Vagina (tissue), 2 donors: ENCODE measurements around the gene SUPT3H.

Source experiments
- POLR2A ChIP-seq, 2 donors: fragments of 450-650 bp; IDR thresholded peaks; one replicate each; pipeline ENCODE4 v1.6.1; 2017; ENCODE audit warnings: antibody characterized with exemption in 2 of 2, mild to moderate bottlenecking in 2 of 2, moderate library complexity in 2 of 2
- TF ChIP-seq, protein P1 (sequence below), 3 experiments: fragments of 450-650 bp in 2 of 3; fragments of 200-600 bp in 1 of 3; sonication (generic) in 1 of 3; IDR thresholded peaks; one replicate each; pipeline ENCODE4 v1.5.1; 2017 to 2019; ENCODE audit warnings: antibody characterized with exemption in 3 of 3, mild to moderate bottlenecking in 2 of 3, moderate library complexity in 2 of 3

DNA sequence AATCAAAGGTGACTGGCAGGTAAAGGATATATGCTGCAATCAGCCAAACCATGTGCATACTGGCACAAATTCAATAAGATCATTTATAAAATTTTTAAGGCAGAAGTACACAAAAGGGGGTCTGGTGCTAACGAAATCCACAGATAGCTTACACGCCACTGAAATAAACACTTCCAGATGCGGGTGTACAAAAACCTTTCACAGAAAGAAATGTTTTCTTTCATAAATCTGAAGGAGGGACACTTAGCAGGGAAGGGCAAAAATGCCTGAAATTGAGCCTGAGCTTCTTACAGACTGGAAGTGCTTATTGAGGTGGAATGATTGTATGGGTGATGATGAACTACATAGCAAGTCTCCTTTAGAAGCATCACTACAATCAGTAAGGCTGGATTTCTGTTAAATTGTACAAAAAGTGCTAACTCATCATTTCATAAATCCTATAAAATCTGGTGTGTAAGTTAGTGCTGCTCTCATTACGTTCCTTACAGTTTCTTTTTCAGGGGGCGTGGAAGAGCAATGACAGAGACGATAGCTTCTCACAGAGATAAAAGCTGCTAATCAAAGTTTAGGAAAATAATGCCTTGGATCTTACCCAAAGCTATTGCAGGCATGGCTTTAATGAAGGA is 458.9 kb downstream of the SUPT3H start:
- TF ChIP-seq, protein P1, sequence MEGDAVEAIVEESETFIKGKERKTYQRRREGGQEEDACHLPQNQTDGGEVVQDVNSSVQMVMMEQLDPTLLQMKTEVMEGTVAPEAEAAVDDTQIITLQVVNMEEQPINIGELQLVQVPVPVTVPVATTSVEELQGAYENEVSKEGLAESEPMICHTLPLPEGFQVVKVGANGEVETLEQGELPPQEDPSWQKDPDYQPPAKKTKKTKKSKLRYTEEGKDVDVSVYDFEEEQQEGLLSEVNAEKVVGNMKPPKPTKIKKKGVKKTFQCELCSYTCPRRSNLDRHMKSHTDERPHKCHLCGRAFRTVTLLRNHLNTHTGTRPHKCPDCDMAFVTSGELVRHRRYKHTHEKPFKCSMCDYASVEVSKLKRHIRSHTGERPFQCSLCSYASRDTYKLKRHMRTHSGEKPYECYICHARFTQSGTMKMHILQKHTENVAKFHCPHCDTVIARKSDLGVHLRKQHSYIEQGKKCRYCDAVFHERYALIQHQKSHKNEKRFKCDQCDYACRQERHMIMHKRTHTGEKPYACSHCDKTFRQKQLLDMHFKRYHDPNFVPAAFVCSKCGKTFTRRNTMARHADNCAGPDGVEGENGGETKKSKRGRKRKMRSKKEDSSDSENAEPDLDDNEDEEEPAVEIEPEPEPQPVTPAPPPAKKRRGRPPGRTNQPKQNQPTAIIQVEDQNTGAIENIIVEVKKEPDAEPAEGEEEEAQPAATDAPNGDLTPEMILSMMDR (IDR thresholded peaks at IDR 0.05): no peak
- TF ChIP-seq POLR2A (IDR thresholded peaks at IDR 0.05): no peak
